Endodermal cell (in vitro differentiated cells): ENCODE measurements around the gene SEMA4F. TPM values are rescaled to one million over a fixed set of nuclear protein-coding genes. Genes with fewer than 3 reads are reported as not detected.

Experiments
- DNase-seq: peaks from one replicate; pipeline ENCODE4 v3.0.0-alpha.2; 2017
- H3K27ac ChIP-seq: 2 replicates; pipeline ENCODE4 v1.5.1; 2013; ENCODE audit warnings: mild to moderate bottlenecking, low read depth, low read length, moderate library complexity
- H3K27me3 ChIP-seq: 2 replicates; pipeline ENCODE4 v1.6.1; 2013; ENCODE audit warnings: mild to moderate bottlenecking, low read length, moderate library complexity; ENCODE audit not compliant: insufficient read depth, control insufficient read depth, poor library complexity, severe bottlenecking
- H3K36me3 ChIP-seq: 2 replicates; pipeline ENCODE4 v1.7.0; 2013; ENCODE audit warnings: mild to moderate bottlenecking, low read length, moderate library complexity; ENCODE audit not compliant: control insufficient read depth, insufficient read depth
- H3K4me1 ChIP-seq: one replicate; pipeline ENCODE4 v1.7.0; 2013; ENCODE audit warnings: low read length; ENCODE audit not compliant: control insufficient read depth, insufficient read depth
- H3K4me3 ChIP-seq: 2 replicates; pipeline ENCODE4 v1.5.1; 2013; ENCODE audit warnings: mild to moderate bottlenecking, low read length, moderate library complexity
- H3K9ac ChIP-seq: 2 replicates; pipeline ENCODE4 v1.6.1; 2013; ENCODE audit warnings: mild to moderate bottlenecking, low read length, moderate library complexity; ENCODE audit not compliant: poor library complexity, severe bottlenecking; ENCODE audit errors: extremely low read depth
- H3K9me3 ChIP-seq: 2 replicates; pipeline ENCODE4 v1.6.1; 2013; ENCODE audit warnings: mild to moderate bottlenecking, low read length, moderate library complexity; ENCODE audit not compliant: control insufficient read depth
- H3K27ac Mint-ChIP-seq: 2 replicates; pipeline ENCODE4 v1.8.0; 2020; ENCODE audit warnings: mixed read lengths
- H3K27me3 Mint-ChIP-seq: 2 replicates; pipeline ENCODE4 v1.8.0; 2021; ENCODE audit warnings: mild to moderate bottlenecking, mixed read lengths; ENCODE audit not compliant: insufficient read depth
- H3K36me3 Mint-ChIP-seq: 2 replicates; pipeline ENCODE4 v1.8.0; 2020; ENCODE audit warnings: low read depth, mixed read lengths
- H3K4me1 Mint-ChIP-seq: 2 replicates; pipeline ENCODE4 v1.8.0; 2020; ENCODE audit warnings: mixed read lengths
- H3K4me3 Mint-ChIP-seq: 2 replicates; pipeline ENCODE4 v1.8.0; 2020; ENCODE audit warnings: mild to moderate bottlenecking, moderate library complexity, mixed read lengths
- H3K9me3 Mint-ChIP-seq: 2 replicates; pipeline ENCODE4 v1.8.0; 2020; ENCODE audit warnings: mild to moderate bottlenecking, mixed read lengths
- CTCF ChIP-seq: fragments of 200-600 bp; sonication (generic); conservative IDR thresholded peaks from 2 replicates; pipeline ENCODE4 v1.5.0; 2021; ENCODE audit warnings: antibody characterized with exemption, mild to moderate bottlenecking
- WGBS, 2 experiments: methylation state at CpG; one replicate each; pipeline versions ENCODE4 v1.1.5 to v1.1.7; 2013; ENCODE audit warnings: missing lambda C conversion rate in 2 of 2, mixed read lengths in 1 of 2; ENCODE audit not compliant: insufficient coverage in 1 of 2, insufficient read length in 1 of 2; 5-methylcytosine and 5-hydroxymethylcytosine counted together
- total RNA-seq, 2 donors: library from RNA; stranded (reverse); fragmentation: NEBNext Ultra II Directional in 1 of 2; extraction: Animal tissue kit (Norgen Biotek cat#: 25700) in 1 of 2; gene quantifications; 2 replicates in 1 of 2; 3 replicates in 1 of 2; pipeline ENCODE4 v1.2.1, GENCODE V29; 2021

SEMA4F gene
- total RNA-seq, 2 donors from 2014 or later: 7.0 to 10.1 TPM

DNA sequence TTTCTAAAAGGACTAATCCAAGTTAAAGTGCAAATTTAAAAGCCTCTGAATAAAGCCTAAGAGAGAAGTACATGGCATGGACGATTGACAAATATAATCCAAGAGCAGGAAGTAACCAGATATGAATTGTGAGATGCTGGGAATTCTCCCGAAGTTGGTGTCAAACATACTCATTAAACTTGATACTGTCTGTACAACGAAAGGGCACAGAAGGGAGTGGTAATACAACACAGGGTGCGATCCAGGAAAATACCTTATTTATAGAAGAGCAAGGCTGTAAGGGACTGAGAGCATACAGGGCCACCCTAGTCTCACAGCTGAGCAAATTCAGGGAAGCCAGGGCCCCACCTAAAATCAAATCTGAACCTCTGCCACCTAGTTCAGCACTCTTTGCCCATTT lies 41.6 kb downstream of the SEMA4F start:
- H3K27me3 Mint-ChIP-seq: peaks cover 8% of the 10 kb centered on the region
- H3K4me1 ChIP-seq: no peaks in the 10 kb centered on the region
- H3K36me3 ChIP-seq: no peaks in the 10 kb centered on the region
- DNase-seq: no peak
- 86 to 88% methylated on average over 4 of the region's 4 CpGs for WGBS, 2 experiments
- no peaks in the 10 kb centered on the region for H3K36me3 Mint-ChIP-seq
- no peak for TF ChIP-seq CTCF
- H3K4me1 Mint-ChIP-seq: no peaks in the 10 kb centered on the region
- H3K27ac Mint-ChIP-seq: no peak overlapping the region
- H3K9ac ChIP-seq: no peak overlapping the region
- no peak overlapping the region for H3K4me3 ChIP-seq
- H3K27me3 ChIP-seq: no peaks in the 10 kb centered on the region
- H3K4me3 Mint-ChIP-seq: no peak overlapping the region
- H3K27ac ChIP-seq: no peak overlapping the region
- no peaks in the 10 kb centered on the region for H3K9me3 ChIP-seq
- H3K9me3 Mint-ChIP-seq: no peaks in the 10 kb centered on the region

- Histone ChIP-seq H3K9ac (no peak overlapping the region), H3K27me3 (no peaks in the 10 kb centered on the region), H3K36me3 (no peaks in the 10 kb centered on the region), H3K4me3 (no peak overlapping the region), H3K4me1 (peaks cover 2% of the 10 kb centered on the region), H3K27ac (no peak overlapping the region), H3K9me3 (no peaks in the 10 kb centered on the region)
- Mint-ChIP-seq H3K4me1 (peaks cover 7% of the 10 kb centered on the region), H3K4me3 (no peak overlapping the region), H3K27me3 (peaks cover 8% of the 10 kb centered on the region), H3K27ac (no peak overlapping the region), H3K36me3 (no peaks in the 10 kb centered on the region), H3K9me3 (no peaks in the 10 kb centered on the region)
- no peak for DNase-seq
- TF ChIP-seq CTCF: no peak
- 93 to 96% methylated on average over 2 of the region's 2 CpGs for WGBS, 2 experiments
Measured at GRCh38 chr2:74696829-74697228, 42.8 kb downstream of the SEMA4F start.

- 83 to 86% methylated on average over 2 of the region's 2 CpGs for WGBS, 2 experiments
- H3K4me1 ChIP-seq: peaks cover 2% of the 10 kb centered on the region
- no peak for DNase-seq
- H3K4me1 Mint-ChIP-seq: peaks cover 7% of the 10 kb centered on the region
- H3K36me3 ChIP-seq: no peaks in the 10 kb centered on the region
- H3K27me3 ChIP-seq: no peaks in the 10 kb centered on the region
- TF ChIP-seq CTCF: no peak
- no peak overlapping the region for H3K27ac Mint-ChIP-seq
- no peak overlapping the region for H3K9ac ChIP-seq
- H3K9me3 Mint-ChIP-seq: no peaks in the 10 kb centered on the region
- H3K36me3 Mint-ChIP-seq: no peaks in the 10 kb centered on the region
- no peak overlapping the region for H3K4me3 ChIP-seq
- no peak overlapping the region for H3K4me3 Mint-ChIP-seq
- no peaks in the 10 kb centered on the region for H3K9me3 ChIP-seq
- H3K27me3 Mint-ChIP-seq: peaks cover 8% of the 10 kb centered on the region
- no peak overlapping the region for H3K27ac ChIP-seq
Measured at GRCh38 chr2:74700643-74701372, 46.8 kb downstream of the SEMA4F start.
